ENCODE data around the gene PLCH2.

Gene PLCH2

GRCh38 chr1:2529784-2530512 is 53.9 kb downstream of the PLCH2 start, which contains the start of gene HES5:
Gene HES5, minus strand, starts transcription at chr1:2530263. Its CDS starts 99 bp downstream, at chr1:2530164.
- no peak for DNase-seq (ENCODE audit: low read depth, low spot score)

- DNase-seq (ENCODE audit: low read depth, low spot score) = no peak
These were observed 54.6 kb downstream of the PLCH2 start for GRCh38 chr1:2530513-2531361.

- DNase-seq (ENCODE audit: low read depth, low spot score) = no peak
These were observed 56.5 kb downstream of the PLCH2 start for GRCh38 chr1:2532485-2533160.

- no peak for DNase-seq (ENCODE audit: low read depth, low spot score)
These were observed 57.3 kb downstream of the PLCH2 start for GRCh38 chr1:2533365-2533764.

GRCh38 chr1:2534315-2534686 is 58.2 kb downstream of the PLCH2 start:
- no peak for DNase-seq (ENCODE audit: low read depth, low spot score)

- DNase-seq (ENCODE audit: low read depth, low spot score) = no peak
These were observed 58.8 kb downstream of the PLCH2 start for GRCh38 chr1:2534687-2535441.

GRCh38 chr1:2535455-2535854 is 59.4 kb downstream of the PLCH2 start:
- no peak for DNase-seq (ENCODE audit: low read depth, low spot score)

- DNase-seq (ENCODE audit: low read depth, low spot score) = no peak
These were observed 59.9 kb downstream of the PLCH2 start for GRCh38 chr1:2535981-2536380.

GRCh38 chr1:2537784-2538115 is 61.7 kb downstream of the PLCH2 start:
- DNase-seq (ENCODE audit: low read depth, low spot score) = no peak

- no peak for DNase-seq (ENCODE audit: low read depth, low spot score)
These were observed 62.3 kb downstream of the PLCH2 start for GRCh38 chr1:2538376-2538775.

- DNase-seq (ENCODE audit: low read depth, low spot score) = no peak
These were observed 62.8 kb downstream of the PLCH2 start for GRCh38 chr1:2538872-2539271.

GRCh38 chr1:2539312-2539907 is 63.3 kb downstream of the PLCH2 start:
- DNase-seq (ENCODE audit: low read depth, low spot score) = no peak

- no peak for DNase-seq (ENCODE audit: low read depth, low spot score)
These were observed 64.9 kb downstream of the PLCH2 start for GRCh38 chr1:2540816-2541492.

GRCh38 chr1:2541619-2542245 is 65.6 kb downstream of the PLCH2 start:
- no peak for DNase-seq (ENCODE audit: low read depth, low spot score)

- no peak for DNase-seq (ENCODE audit: low read depth, low spot score)
These were observed 66.3 kb downstream of the PLCH2 start for GRCh38 chr1:2542246-2542915.

GRCh38 chr1:2543543-2544092 is 67.5 kb downstream of the PLCH2 start:
- DNase-seq (ENCODE audit: low read depth, low spot score) = no peak

- no peak for DNase-seq (ENCODE audit: low read depth, low spot score)
These were observed 68.2 kb downstream of the PLCH2 start for GRCh38 chr1:2544093-2544874.

GRCh38 chr1:2544875-2545640 is 69.0 kb downstream of the PLCH2 start:
- no peak for DNase-seq (ENCODE audit: low read depth, low spot score)
